ENCODE measurements around the gene RABL6. TPM values are rescaled to one million over a fixed set of nuclear protein-coding genes. Genes with fewer than 3 reads are reported as not detected.

Gene RABL6
- total RNA-seq, 1 donor, result 72.1 TPM

GRCh38 chr9:136852664-136853595 is 45.2 kb downstream of the RABL6 start:
- TF ChIP-seq CTCF (IDR thresholded peaks at IDR 0.05; ENCODE audit: insufficient read depth, low read depth, low read length), result no peak
- no peak for DNase-seq (ENCODE audit: low read depth)
- no peak overlapping the region for H3K4me3 ChIP-seq (ENCODE audit: low read depth, low read length)

GRCh38 chr9:136853596-136854112 is 45.9 kb downstream of the RABL6 start:
- no peak for DNase-seq (ENCODE audit: low read depth)
- H3K4me3 ChIP-seq (ENCODE audit: low read depth, low read length), result no peak overlapping the region
- TF ChIP-seq CTCF (IDR thresholded peaks at IDR 0.05; ENCODE audit: insufficient read depth, low read depth, low read length), result no peak

GRCh38 chr9:136854113-136854841 is 46.5 kb downstream of the RABL6 start:
- no peak for TF ChIP-seq CTCF (IDR thresholded peaks at IDR 0.05; ENCODE audit: insufficient read depth, low read depth, low read length)
- DNase-seq (ENCODE audit: low read depth), result no peak
- no peak overlapping the region for H3K4me3 ChIP-seq (ENCODE audit: low read depth, low read length)

- DNase-seq (ENCODE audit: low read depth), result no peak
- TF ChIP-seq CTCF (IDR thresholded peaks at IDR 0.05; ENCODE audit: insufficient read depth, low read depth, low read length), result no peak
- H3K4me3 ChIP-seq (ENCODE audit: low read depth, low read length), result no peak overlapping the region
These were observed 47.2 kb downstream of the RABL6 start for GRCh38 chr9:136854842-136855460.

GRCh38 chr9:136855461-136856078 is 47.8 kb downstream of the RABL6 start:
- no peak for DNase-seq (ENCODE audit: low read depth)
- H3K4me3 ChIP-seq (ENCODE audit: low read depth, low read length), result no peak overlapping the region
- TF ChIP-seq CTCF (IDR thresholded peaks at IDR 0.05; ENCODE audit: insufficient read depth, low read depth, low read length), result no peak

GRCh38 chr9:136856079-136856476 is 48.3 kb downstream of the RABL6 start:
- no peak overlapping the region for H3K4me3 ChIP-seq (ENCODE audit: low read depth, low read length)
- no peak for TF ChIP-seq CTCF (IDR thresholded peaks at IDR 0.05; ENCODE audit: insufficient read depth, low read depth, low read length)
- DNase-seq (ENCODE audit: low read depth), result no peak

Data from fibroblast of villous mesenchyme (primary cell).